GM23338 (cell line): ENCODE data around the gene SCAF4. TPM values are rescaled to one million over a fixed set of nuclear protein-coding genes. Genes with fewer than 3 reads are reported as not detected.
A peak's percentile ranks its signal among the peaks of the same experiment; 100 is the strongest.

Source experiments
- ATAC-seq: fragments of 200-7000 bp; cut with Tn5 transposase; 3 replicates; pipeline ENCODE4 v1.9.1; 2020
- DNase-seq: peaks from one replicate; pipeline ENCODE4 v3.0.0-alpha.2; 2015; ENCODE audit warnings: low spot score
- H2AFZ ChIP-seq: fragments of 200-600 bp; sonication (generic); 2 replicates; pipeline ENCODE4 v1.8.0; 2016; ENCODE audit warnings: antibody characterized with exemption, mild to moderate bottlenecking, moderate library complexity
- H3F3A ChIP-seq: fragments of 200-600 bp; sonication (generic); replicated peaks from 2 replicates; pipeline ENCODE4 v1.8.0; 2017; ENCODE audit warnings: antibody characterized with exemption, mixed run types, low read depth
- H3K27ac ChIP-seq: fragments of 200-600 bp; sonication (generic); 2 replicates; pipeline ENCODE4 v1.6.1; 2016; ENCODE audit warnings: low read depth
- H3K27me3 ChIP-seq: fragments of 200-600 bp; sonication (generic); 2 replicates; pipeline ENCODE4 v1.8.0; 2016; ENCODE audit warnings: mild to moderate bottlenecking, mixed run types, moderate library complexity; ENCODE audit not compliant: insufficient read depth
- H3K36me3 ChIP-seq: fragments of 200-600 bp; sonication (generic); 2 replicates; pipeline ENCODE4 v1.8.0; 2016; ENCODE audit warnings: mild to moderate bottlenecking; ENCODE audit not compliant: insufficient read depth
- H3K4me1 ChIP-seq: fragments of 200-600 bp; sonication (generic); 2 replicates; pipeline ENCODE4 v1.8.0; 2016; ENCODE audit warnings: mild to moderate bottlenecking, moderate library complexity; ENCODE audit not compliant: insufficient read depth
- H3K4me2 ChIP-seq: fragments of 200-600 bp; sonication (generic); 2 replicates; pipeline ENCODE4 v1.7.1; 2017; ENCODE audit warnings: mixed run types
- H3K4me3 ChIP-seq: fragments of 200-600 bp; sonication (generic); 2 replicates; pipeline ENCODE4 v1.6.1; 2016; ENCODE audit warnings: mixed run types
- H3K79me2 ChIP-seq: fragments of 200-600 bp; sonication (generic); replicated peaks from 2 replicates; pipeline ENCODE4 v1.8.0; 2017; ENCODE audit warnings: mild to moderate bottlenecking; ENCODE audit not compliant: insufficient read depth
- H3K9me2 ChIP-seq: fragments of 200-600 bp; sonication (generic); 2 replicates; pipeline ENCODE4 v1.8.0; 2017; ENCODE audit not compliant: insufficient read depth
- H4K20me1 ChIP-seq: fragments of 200-600 bp; sonication (generic); replicated peaks from 2 replicates; pipeline ENCODE4 v1.8.0; 2017; ENCODE audit warnings: mild to moderate bottlenecking; ENCODE audit not compliant: insufficient read depth
- H3K27ac Mint-ChIP-seq: 2 replicates; pipeline ENCODE4 v1.8.0; 2020; ENCODE audit warnings: inconsistent platforms, mild to moderate bottlenecking, moderate library complexity, mixed read lengths
- H3K27me3 Mint-ChIP-seq: 3 replicates; pipeline ENCODE4 v1.8.0; 2022; ENCODE audit warnings: low read depth, mild to moderate bottlenecking, moderate library complexity, mixed read lengths, inconsistent platforms; ENCODE audit not compliant: insufficient read depth, poor library complexity
- H3K36me3 Mint-ChIP-seq: 3 replicates; pipeline ENCODE4 v1.8.0; 2021; ENCODE audit warnings: low read depth, mild to moderate bottlenecking, inconsistent platforms, moderate library complexity, mixed read lengths
- H3K4me1 Mint-ChIP-seq: 3 replicates; pipeline ENCODE4 v1.8.0; 2020; ENCODE audit warnings: mild to moderate bottlenecking, inconsistent platforms, mixed read lengths
- H3K4me3 Mint-ChIP-seq: 3 replicates; pipeline ENCODE4 v1.8.0; 2021; ENCODE audit warnings: moderate library complexity, mild to moderate bottlenecking, inconsistent platforms, mixed read lengths
- H3K9me3 Mint-ChIP-seq: 3 replicates; pipeline ENCODE4 v1.8.0; 2020; ENCODE audit warnings: moderate library complexity, mild to moderate bottlenecking, inconsistent platforms, mixed read lengths
- EZH2 ChIP-seq: fragments of 200-600 bp; sonication (generic); IDR thresholded peaks from one replicate; pipeline ENCODE4 v1.8.0; 2017; ENCODE audit warnings: antibody characterized with exemption, mild to moderate bottlenecking, low read depth; ENCODE audit not compliant: unreplicated experiment
- EZH2phosphoT487 ChIP-seq: fragments of 200-600 bp; sonication (generic); IDR thresholded peaks from one replicate; pipeline ENCODE4 v1.8.1; 2018; ENCODE audit warnings: antibody characterized with exemption; ENCODE audit not compliant: unreplicated experiment
- NANOG ChIP-seq: IDR thresholded peaks from 2 replicates; pipeline ENCODE4 v1.6.1; 2016; ENCODE audit warnings: antibody characterized with exemption, borderline replicate concordance
- POLR2AphosphoS5 ChIP-seq: IDR thresholded peaks from 2 replicates; pipeline ENCODE4 v1.6.1; 2016; ENCODE audit warnings: antibody characterized with exemption, low read depth
- polyA plus RNA-seq: library from polyadenylated mRNA; unstranded; fragments of >200 nt; fragmentation: Nextera tagmentation; extraction: Ambion mirVana; gene quantifications from 2 replicates; pipeline ENCODE4 v1.2.1, GENCODE V29; 2016
- total RNA-seq: library from RNA; depleted of rRNA; stranded (reverse); fragments of >200 nt; shearing (Covaris generic); gene quantifications from 2 replicates; pipeline ENCODE4 v1.2.3, GENCODE V29; 2014
- TF ChIP-seq, protein P1 (sequence below), 2 experiments: fragments of 200-600 bp in 1 of 2; sonication (generic) in 1 of 2; conservative IDR thresholded peaks; 2 replicates each; pipeline versions ENCODE4 v1.5.1 to v1.6.1; 2016 to 2017; ENCODE audit warnings: antibody characterized with exemption in 2 of 2, low read depth in 2 of 2, mild to moderate bottlenecking in 2 of 2, moderate library complexity in 1 of 2
- TF ChIP-seq, protein P2 (sequence below): IDR thresholded peaks from one replicate; pipeline ENCODE4 v1.6.1; 2018; ENCODE audit warnings: antibody characterized with exemption; ENCODE audit not compliant: unreplicated experiment

SCAF4 gene
- total and polyA plus RNA-seq, 2 experiments from 2014 or later = 29.7 to 45.8 TPM

DNA sequence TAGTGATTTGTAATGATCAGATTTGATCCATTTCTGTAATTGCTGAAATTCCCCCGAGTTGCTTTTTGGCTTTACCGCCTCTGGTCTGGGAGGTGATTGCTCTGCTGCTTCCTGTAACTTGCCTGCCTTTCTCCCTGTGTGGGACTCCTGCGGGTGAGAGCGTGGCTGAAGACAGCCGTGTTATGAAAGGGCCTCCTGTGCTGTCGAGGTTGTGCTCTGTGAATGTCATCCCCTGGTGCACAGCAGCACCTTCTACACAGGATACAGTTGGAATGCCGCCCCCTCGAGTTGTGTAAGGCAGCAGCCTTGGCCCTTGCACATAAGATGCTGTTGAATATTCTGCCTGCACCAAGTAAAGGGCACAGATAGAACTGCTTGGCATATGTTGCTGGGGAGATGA is 66.5 kb downstream of the SCAF4 start:
- no peaks in the 10 kb centered on the region for H3K9me3 Mint-ChIP-seq
- peaks cover 29% of the 10 kb centered on the region for H3K4me1 ChIP-seq
- H3K27ac ChIP-seq = no peak overlapping the region
- H3K4me3 Mint-ChIP-seq = no peak overlapping the region
- H3K4me2 ChIP-seq = no peak overlapping the region
- no peak overlapping the region for H2AFZ ChIP-seq
- DNase-seq (no peak), ATAC-seq (peak; percentile 39)
- no peak overlapping the region for H3K4me3 ChIP-seq
- TF ChIP-seq EZH2 (no peak), POLR2AphosphoS5 (no peak), NANOG (no peak)
- TF ChIP-seq, protein P1, sequence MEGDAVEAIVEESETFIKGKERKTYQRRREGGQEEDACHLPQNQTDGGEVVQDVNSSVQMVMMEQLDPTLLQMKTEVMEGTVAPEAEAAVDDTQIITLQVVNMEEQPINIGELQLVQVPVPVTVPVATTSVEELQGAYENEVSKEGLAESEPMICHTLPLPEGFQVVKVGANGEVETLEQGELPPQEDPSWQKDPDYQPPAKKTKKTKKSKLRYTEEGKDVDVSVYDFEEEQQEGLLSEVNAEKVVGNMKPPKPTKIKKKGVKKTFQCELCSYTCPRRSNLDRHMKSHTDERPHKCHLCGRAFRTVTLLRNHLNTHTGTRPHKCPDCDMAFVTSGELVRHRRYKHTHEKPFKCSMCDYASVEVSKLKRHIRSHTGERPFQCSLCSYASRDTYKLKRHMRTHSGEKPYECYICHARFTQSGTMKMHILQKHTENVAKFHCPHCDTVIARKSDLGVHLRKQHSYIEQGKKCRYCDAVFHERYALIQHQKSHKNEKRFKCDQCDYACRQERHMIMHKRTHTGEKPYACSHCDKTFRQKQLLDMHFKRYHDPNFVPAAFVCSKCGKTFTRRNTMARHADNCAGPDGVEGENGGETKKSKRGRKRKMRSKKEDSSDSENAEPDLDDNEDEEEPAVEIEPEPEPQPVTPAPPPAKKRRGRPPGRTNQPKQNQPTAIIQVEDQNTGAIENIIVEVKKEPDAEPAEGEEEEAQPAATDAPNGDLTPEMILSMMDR (conservative IDR thresholded peaks at IDR 0.05; ENCODE audit: low read depth in 2 of 2) = peak in 1 of 2 experiments; percentile 28; a peak in 3 of 4 replicates
- peaks cover 60% of the 10 kb centered on the region for H3K4me1 Mint-ChIP-seq
- H3K27me3 Mint-ChIP-seq = peaks cover 2% of the 10 kb centered on the region
- no peaks in the 10 kb centered on the region for H3F3A ChIP-seq
- H4K20me1 ChIP-seq = peaks cover 31% of the 10 kb centered on the region
- H3K36me3 Mint-ChIP-seq = peaks cover 77% of the 10 kb centered on the region
- peaks cover 58% of the 10 kb centered on the region for H3K79me2 ChIP-seq
- no peaks in the 10 kb centered on the region for H3K9me2 ChIP-seq
- H3K27ac Mint-ChIP-seq = no peak overlapping the region
- peaks cover 20% of the 10 kb centered on the region; the same call in 1 of the 2 replicates for H3K36me3 ChIP-seq
- no peaks in the 10 kb centered on the region for H3K27me3 ChIP-seq

DNA sequence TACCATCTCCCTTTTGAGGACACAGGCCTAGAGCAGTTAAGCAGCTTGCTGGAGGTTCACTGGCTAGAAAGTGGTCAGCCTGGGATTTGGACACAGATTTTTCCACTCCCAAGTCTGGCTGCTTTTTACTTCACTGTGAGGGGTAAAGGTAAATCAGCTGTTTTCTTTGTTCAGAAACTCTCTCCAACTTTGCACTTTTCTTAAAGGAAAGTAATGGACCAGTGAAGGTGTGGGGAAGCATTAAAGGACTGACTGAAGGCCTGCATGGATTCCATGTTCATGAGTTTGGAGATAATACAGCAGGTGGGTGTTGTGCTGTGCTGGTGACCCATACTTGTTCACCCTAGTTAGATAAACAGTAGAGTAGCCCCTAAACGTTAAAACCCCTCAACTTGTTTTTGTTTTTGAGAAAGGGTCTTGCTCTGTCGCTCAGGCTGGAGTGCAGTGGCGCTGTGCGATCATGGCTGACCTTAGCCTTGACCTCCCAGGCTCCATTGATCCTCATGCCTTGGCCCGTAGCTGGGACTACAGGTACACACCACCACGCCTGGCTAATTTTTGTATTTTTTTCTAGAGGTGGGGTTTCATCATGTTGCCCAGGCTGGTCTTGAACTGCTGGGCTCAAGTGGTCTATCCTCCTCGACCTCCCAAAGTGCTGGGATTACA is 68.2 kb downstream of the SCAF4 start:
- H3K27ac Mint-ChIP-seq = no peak overlapping the region; the same call in 1 of the 2 replicates

More for the DNA sequence above, 68.2 kb downstream of the SCAF4 start:
- H3K4me3 ChIP-seq = no peak overlapping the region
- peaks cover 5% of the 10 kb centered on the region for H3K27me3 Mint-ChIP-seq
- peaks cover 20% of the 10 kb centered on the region; the same call in 1 of the 2 replicates for H3K36me3 ChIP-seq
- H3K4me1 ChIP-seq = peaks cover 16% of the 10 kb centered on the region
- TF ChIP-seq, protein P2, sequence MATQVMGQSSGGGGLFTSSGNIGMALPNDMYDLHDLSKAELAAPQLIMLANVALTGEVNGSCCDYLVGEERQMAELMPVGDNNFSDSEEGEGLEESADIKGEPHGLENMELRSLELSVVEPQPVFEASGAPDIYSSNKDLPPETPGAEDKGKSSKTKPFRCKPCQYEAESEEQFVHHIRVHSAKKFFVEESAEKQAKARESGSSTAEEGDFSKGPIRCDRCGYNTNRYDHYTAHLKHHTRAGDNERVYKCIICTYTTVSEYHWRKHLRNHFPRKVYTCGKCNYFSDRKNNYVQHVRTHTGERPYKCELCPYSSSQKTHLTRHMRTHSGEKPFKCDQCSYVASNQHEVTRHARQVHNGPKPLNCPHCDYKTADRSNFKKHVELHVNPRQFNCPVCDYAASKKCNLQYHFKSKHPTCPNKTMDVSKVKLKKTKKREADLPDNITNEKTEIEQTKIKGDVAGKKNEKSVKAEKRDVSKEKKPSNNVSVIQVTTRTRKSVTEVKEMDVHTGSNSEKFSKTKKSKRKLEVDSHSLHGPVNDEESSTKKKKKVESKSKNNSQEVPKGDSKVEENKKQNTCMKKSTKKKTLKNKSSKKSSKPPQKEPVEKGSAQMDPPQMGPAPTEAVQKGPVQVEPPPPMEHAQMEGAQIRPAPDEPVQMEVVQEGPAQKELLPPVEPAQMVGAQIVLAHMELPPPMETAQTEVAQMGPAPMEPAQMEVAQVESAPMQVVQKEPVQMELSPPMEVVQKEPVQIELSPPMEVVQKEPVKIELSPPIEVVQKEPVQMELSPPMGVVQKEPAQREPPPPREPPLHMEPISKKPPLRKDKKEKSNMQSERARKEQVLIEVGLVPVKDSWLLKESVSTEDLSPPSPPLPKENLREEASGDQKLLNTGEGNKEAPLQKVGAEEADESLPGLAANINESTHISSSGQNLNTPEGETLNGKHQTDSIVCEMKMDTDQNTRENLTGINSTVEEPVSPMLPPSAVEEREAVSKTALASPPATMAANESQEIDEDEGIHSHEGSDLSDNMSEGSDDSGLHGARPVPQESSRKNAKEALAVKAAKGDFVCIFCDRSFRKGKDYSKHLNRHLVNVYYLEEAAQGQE = no peak
- no peak for TF ChIP-seq EZH2phosphoT487
- ATAC-seq (no peak), DNase-seq (no peak)
- peaks cover 75% of the 10 kb centered on the region for H3K36me3 Mint-ChIP-seq
- no peaks in the 10 kb centered on the region for H3K9me3 Mint-ChIP-seq
- H3K27me3 ChIP-seq = no peaks in the 10 kb centered on the region
- H3K4me3 Mint-ChIP-seq = no peak overlapping the region
- H3F3A ChIP-seq = no peaks in the 10 kb centered on the region
- H3K9me2 ChIP-seq = no peaks in the 10 kb centered on the region
- no peak overlapping the region for H3K27ac ChIP-seq
- H3K4me1 Mint-ChIP-seq = peaks cover 52% of the 10 kb centered on the region
- H3K4me2 ChIP-seq = no peak overlapping the region
- H3K79me2 ChIP-seq = peaks cover 62% of the 10 kb centered on the region
- peaks cover 33% of the 10 kb centered on the region for H4K20me1 ChIP-seq
- H2AFZ ChIP-seq = no peak overlapping the region
